ENCODE measurements around the gene RAB20. TPM values are rescaled to one million over a fixed set of nuclear protein-coding genes. Genes with fewer than 3 reads are reported as not detected.
"Not testable (repeated sequence)": the region's sequence is repeated elsewhere in the genome, so short reads cannot be mapped to it uniquely, and the experiment has no call there.

The RAB20 gene
- total RNA-seq, 1 experiment from 2014 or later, result 21.0 TPM

DNA sequence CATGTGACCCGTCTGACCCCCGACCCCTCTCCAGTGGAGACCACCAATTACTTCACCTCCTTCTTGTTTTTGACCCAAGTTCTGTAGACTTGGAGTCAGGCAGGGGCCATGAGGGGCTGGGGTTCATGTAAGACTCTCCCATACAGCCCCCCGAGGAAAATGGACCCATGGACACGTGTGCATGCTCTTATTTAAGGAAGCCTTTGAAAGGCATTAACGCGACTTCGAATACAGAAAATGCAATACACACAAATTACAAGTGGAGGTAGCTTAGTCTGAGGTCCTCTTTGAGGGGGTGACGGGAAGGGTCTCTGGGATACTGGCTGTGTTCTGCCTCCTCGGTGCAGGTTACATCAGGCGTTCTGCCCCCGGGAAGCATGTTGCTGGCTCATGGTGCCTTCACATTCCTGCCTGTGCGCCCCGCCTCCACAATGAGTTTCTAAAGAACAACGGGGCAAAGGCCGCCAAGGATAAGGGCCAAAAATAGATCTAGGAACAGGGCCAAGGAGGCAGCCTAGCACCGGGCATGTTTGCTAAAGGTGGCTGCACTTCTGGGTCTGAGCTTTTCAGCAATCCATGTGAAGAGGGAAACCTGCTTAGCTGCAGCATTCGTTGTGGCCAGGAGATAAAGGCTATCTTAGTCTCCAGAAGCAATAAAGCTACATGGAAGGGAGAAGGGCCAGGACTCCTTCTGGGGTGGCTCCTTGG is 54.5 kb downstream of the RAB20 start:
- in situ Hi-C loops (cut with HindIII; ENCODE audit: low pct_unique_long_range_greater_than_20kb, low sequenced_read_pairs), result no loop called here
- no peak for DNase-seq (ENCODE audit: low read depth, low spot score)

- no peak for DNase-seq (ENCODE audit: low read depth, low spot score)
- in situ Hi-C loops (cut with HindIII; ENCODE audit: low pct_unique_long_range_greater_than_20kb, low sequenced_read_pairs), result no loop called here
These were observed 55.1 kb downstream of the RAB20 start for GRCh38 chr13:110506396-110506795.

GRCh38 chr13:110505594-110505993 is 55.9 kb downstream of the RAB20 start:
- in situ Hi-C loops (cut with HindIII; ENCODE audit: low pct_unique_long_range_greater_than_20kb, low sequenced_read_pairs), result no loop called here
- DNase-seq (ENCODE audit: low read depth, low spot score), result no peak

- in situ Hi-C loops (cut with HindIII; ENCODE audit: low pct_unique_long_range_greater_than_20kb, low sequenced_read_pairs), result no loop called here
- no peak for DNase-seq (ENCODE audit: low read depth, low spot score)
These were observed 57.5 kb downstream of the RAB20 start for GRCh38 chr13:110503979-110504499.

DNA sequence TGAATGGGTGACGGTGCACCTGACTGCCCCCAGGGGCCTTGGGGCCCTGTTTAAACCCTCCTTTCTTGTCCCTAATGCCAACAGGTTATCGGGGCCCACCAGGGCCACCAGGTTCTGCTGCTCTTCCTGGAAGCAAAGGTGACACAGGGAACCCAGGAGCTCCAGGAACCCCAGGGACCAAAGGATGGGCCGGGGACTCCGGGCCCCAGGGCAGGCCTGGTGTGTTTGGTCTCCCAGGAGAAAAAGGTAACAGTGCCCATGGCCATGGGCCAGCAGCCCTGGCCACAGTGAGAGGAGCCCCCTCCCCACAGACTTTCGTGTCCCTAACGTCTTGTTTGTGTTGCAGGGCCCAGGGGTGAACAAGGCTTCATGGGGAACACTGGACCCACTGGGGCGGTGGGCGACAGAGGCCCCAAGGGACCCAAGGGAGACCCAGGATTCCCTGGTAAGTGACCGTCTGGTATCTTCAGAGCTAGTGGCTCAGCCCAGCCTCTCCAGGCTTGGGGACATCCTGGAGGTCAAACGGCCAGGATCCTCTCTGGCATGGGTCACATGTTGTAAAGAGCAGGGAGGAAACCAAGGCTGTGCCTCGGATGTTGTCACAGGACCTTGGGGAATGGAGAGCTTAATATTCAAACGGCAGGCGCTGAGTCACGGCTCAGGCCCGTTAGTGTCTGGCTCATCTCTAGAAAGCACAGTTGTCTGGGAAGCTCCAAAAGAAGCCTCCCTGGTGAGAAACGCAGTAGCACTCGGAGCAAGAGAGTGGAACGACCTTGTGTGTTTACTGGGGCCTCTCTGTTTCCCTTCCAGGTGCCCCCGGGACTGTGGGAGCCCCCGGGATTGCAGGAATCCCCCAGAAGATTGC is 58.3 kb downstream of the RAB20 start:
- DNase-seq (ENCODE audit: low read depth, low spot score), result no peak
- in situ Hi-C loops (cut with HindIII; ENCODE audit: low pct_unique_long_range_greater_than_20kb, low sequenced_read_pairs), result no loop called here

GRCh38 chr13:110501188-110501587 is 60.3 kb downstream of the RAB20 start:
- in situ Hi-C loops (cut with HindIII; ENCODE audit: low pct_unique_long_range_greater_than_20kb, low sequenced_read_pairs), result no loop called here
- DNase-seq (ENCODE audit: low read depth, low spot score), result no peak

GRCh38 chr13:110500341-110500740 is 61.2 kb downstream of the RAB20 start:
- DNase-seq (ENCODE audit: low read depth, low spot score), result no peak
- in situ Hi-C loops (cut with HindIII; ENCODE audit: low pct_unique_long_range_greater_than_20kb, low sequenced_read_pairs), result no loop called here

- in situ Hi-C loops (cut with HindIII; ENCODE audit: low pct_unique_long_range_greater_than_20kb, low sequenced_read_pairs), result no loop called here
- DNase-seq (ENCODE audit: low read depth, low spot score), result peak; percentile 45
These were observed 61.8 kb downstream of the RAB20 start for GRCh38 chr13:110499621-110500281.

DNA sequence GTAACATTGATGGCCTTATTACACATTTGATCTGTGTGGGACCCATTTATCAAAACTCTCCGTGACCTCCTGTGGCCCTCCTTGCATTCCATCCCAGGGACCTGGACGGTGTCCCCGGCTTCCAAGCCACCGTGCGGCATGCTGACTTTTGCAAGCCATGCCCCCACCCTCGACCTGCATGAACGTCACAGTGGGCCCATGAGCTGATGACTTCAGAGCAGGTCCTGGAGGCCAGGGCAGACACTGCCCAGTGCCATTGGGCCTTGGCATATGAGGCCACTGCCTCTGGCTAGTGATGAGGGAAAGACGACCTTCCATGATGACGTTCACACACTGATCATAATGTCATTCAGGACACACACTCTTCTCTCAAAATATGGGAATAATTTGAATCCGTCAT is 62.8 kb downstream of the RAB20 start:
- in situ Hi-C loops (cut with HindIII; ENCODE audit: low pct_unique_long_range_greater_than_20kb, low sequenced_read_pairs), result no loop called here
- no peak for DNase-seq (ENCODE audit: low read depth, low spot score)

GRCh38 chr13:110498327-110498726 is 63.2 kb downstream of the RAB20 start:
- no peak for DNase-seq (ENCODE audit: low read depth, low spot score)
- in situ Hi-C loops (cut with HindIII; ENCODE audit: low pct_unique_long_range_greater_than_20kb, low sequenced_read_pairs), result no loop called here

- DNase-seq (ENCODE audit: low read depth, low spot score); in situ Hi-C loops (cut with HindIII; ENCODE audit: low pct_unique_long_range_greater_than_20kb, low sequenced_read_pairs): not testable (repeated sequence)
These were observed 63.6 kb downstream of the RAB20 start for GRCh38 chr13:110497896-110498295.

GRCh38 chr13:110497003-110497402 is 64.5 kb downstream of the RAB20 start:
- in situ Hi-C loops (cut with HindIII; ENCODE audit: low pct_unique_long_range_greater_than_20kb, low sequenced_read_pairs), result no loop called here
- no peak for DNase-seq (ENCODE audit: low read depth, low spot score)

- DNase-seq (ENCODE audit: low read depth, low spot score), result no peak
These were observed 65.2 kb downstream of the RAB20 start for GRCh38 chr13:110496281-110496680.

DNA sequence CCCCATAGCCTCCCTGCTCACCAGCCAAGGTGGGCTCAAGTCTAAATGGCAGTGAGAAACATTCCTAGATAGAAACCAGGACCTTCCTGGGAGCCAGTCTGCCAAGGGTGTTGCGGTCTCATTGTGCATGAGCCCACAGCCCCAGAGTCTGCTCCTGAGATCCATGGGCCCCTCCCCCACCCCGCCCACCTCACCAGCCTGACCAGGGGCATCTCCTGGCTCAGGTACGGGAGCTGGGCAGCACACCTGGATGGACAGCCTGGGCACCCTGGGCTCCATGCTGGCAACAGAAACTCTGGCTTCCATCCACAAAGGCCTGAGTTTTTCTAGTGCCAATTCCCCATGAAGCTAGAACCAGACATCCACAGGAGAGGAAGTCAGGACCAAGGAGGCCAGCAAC is 65.6 kb downstream of the RAB20 start:
- DNase-seq (ENCODE audit: low read depth, low spot score), result no peak
- in situ Hi-C loops (cut with HindIII; ENCODE audit: low pct_unique_long_range_greater_than_20kb, low sequenced_read_pairs), result no loop called here

More at GRCh38 chr13:110496281-110496680, 65.2 kb downstream of the RAB20 start:
- in situ Hi-C loops (cut with HindIII; ENCODE audit: low pct_unique_long_range_greater_than_20kb, low sequenced_read_pairs), result no loop called here

DNA sequence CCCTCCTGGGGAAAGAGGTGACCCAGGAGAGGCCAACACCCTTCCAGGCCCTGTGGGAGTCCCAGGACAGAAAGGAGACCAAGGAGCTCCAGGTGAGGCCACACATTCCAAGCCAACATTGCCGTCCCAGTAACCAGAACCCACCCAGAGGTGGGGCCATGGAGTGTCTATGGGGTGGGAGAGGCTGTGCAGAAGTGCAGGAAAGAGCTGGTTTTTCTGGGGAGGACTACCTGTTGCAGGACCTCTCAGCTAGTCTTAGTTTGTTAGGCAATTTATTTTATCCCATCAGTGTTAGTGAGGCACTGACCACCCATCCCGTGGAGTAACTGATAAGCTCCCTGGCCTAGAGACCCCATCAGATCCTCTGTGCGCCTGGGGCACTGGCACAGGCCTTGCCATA is 66.1 kb downstream of the RAB20 start:
- no peak for DNase-seq (ENCODE audit: low read depth, low spot score)
- in situ Hi-C loops (cut with HindIII; ENCODE audit: low pct_unique_long_range_greater_than_20kb, low sequenced_read_pairs), result no loop called here

DNA sequence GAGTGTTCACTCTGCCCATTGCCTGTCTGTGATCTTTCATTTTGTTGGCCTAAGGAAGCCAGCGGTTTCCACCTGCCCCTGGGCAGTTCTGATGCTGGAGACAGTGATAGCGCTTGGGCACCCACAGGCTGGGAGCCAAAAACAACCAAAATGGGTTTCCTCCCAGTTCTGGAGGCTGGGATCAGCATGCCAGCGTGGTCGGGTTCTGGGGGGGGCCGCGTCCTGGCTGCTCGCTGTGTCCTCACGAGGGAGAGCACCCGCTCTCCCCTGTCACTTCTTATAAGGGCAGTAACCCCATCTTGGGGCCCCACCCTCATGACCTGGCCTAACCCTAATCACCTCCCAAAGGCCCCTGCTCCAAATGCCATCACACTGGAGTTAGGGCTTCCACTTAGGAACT is 67.9 kb downstream of the RAB20 start:
- DNase-seq (ENCODE audit: low read depth, low spot score), result no peak
- in situ Hi-C loops (cut with HindIII; ENCODE audit: low pct_unique_long_range_greater_than_20kb, low sequenced_read_pairs), result no loop called here

- in situ Hi-C loops (cut with HindIII; ENCODE audit: low pct_unique_long_range_greater_than_20kb, low sequenced_read_pairs), result no loop called here
These were observed 68.6 kb downstream of the RAB20 start for GRCh38 chr13:110492679-110493593.

More at GRCh38 chr13:110492679-110493593, 68.6 kb downstream of the RAB20 start:
- DNase-seq (ENCODE audit: low read depth, low spot score), result no peak

Measured in SK-MEL-5 (cell line).